IMR-90 (cell line): ENCODE measurements around the gene ACP4. TPM values are rescaled to one million over a fixed set of nuclear protein-coding genes. Genes with fewer than 3 reads are reported as not detected.

Source experiments
- ATAC-seq: fragments of 200-7000 bp; cut with Tn5 transposase; 2 replicates; pipeline ENCODE4 v1.9.1; 2020; ENCODE audit warnings: low read depth, mild to moderate bottlenecking, moderate library complexity
- BruUV-seq: library from RNA; stranded (reverse); fragments of 400-500 nt; replicated peaks from 2 replicates; lab custom pipeline; 2021; lab: Mats Ljungman, UMichigan
- CTCF ChIA-PET: fragments of 300-600 bp; formaldehyde crosslinking; extraction: SDS; loops from one replicate; lab custom pipeline; 2021; ENCODE audit warnings: antibody characterized with exemption; lab: Yijun Ruan, JAX
- POLR2A ChIA-PET: fragments of 300-600 bp; sonication (Branson Sonifier 250); formaldehyde crosslinking; loops from one replicate; lab custom pipeline; 2022; ENCODE audit warnings: antibody characterized with exemption; ENCODE audit not compliant: unreplicated experiment; lab: Charles Lee
- DNase-seq: peaks from one replicate; pipeline ENCODE4 v3.0.0; 2013
- H2AFZ ChIP-seq: replicated peaks from 2 replicates; pipeline ENCODE3; 2013; ENCODE audit warnings: low read length, mild to moderate bottlenecking; ENCODE audit not compliant: poor library complexity
- H2AK5ac ChIP-seq: 2 replicates; pipeline ENCODE4 v1.6.1; 2013; ENCODE audit warnings: low read depth, low read length, inconsistent platforms
- H2AK9ac ChIP-seq: replicated peaks from 2 replicates; pipeline ENCODE3; 2013; ENCODE audit warnings: mild to moderate bottlenecking, low read depth, low read length, moderate library complexity; ENCODE audit not compliant: poor library complexity
- H2BK120ac ChIP-seq: 2 replicates; pipeline ENCODE4 v1.6.1; 2013; ENCODE audit warnings: low read depth, low read length, inconsistent platforms
- H2BK15ac ChIP-seq: 3 replicates; pipeline ENCODE4 v1.6.1; 2013; ENCODE audit warnings: low read depth, low read length, inconsistent platforms
- H2BK20ac ChIP-seq: 2 replicates; pipeline ENCODE4 v1.6.1; 2013; ENCODE audit warnings: low read depth, mild to moderate bottlenecking, inconsistent platforms, low read length, moderate library complexity
- H2BK5ac ChIP-seq: 2 replicates; pipeline ENCODE4 v1.6.1; 2013; ENCODE audit warnings: mild to moderate bottlenecking, low read depth, low read length, inconsistent platforms; ENCODE audit not compliant: poor library complexity, severe bottlenecking
- H3K14ac ChIP-seq: replicated peaks from 2 replicates; pipeline ENCODE4 v1.6.1; 2013; ENCODE audit warnings: low read depth, low read length, inconsistent platforms
- H3K18ac ChIP-seq: 2 replicates; pipeline ENCODE4 v1.6.1; 2013; ENCODE audit warnings: low read depth, low read length, control low read depth
- H3K23ac ChIP-seq: 2 replicates; pipeline ENCODE4 v1.6.1; 2013; ENCODE audit warnings: low read depth, low read length, inconsistent platforms
- H3K27ac ChIP-seq: 2 replicates; pipeline ENCODE4 v1.5.1; 2013; ENCODE audit warnings: mild to moderate bottlenecking, control low read depth, low read length; ENCODE audit not compliant: insufficient read depth
- H3K27me3 ChIP-seq: 2 replicates; pipeline ENCODE4 v1.6.1; 2013; ENCODE audit warnings: low read length; ENCODE audit not compliant: control insufficient read depth, insufficient read depth
- H3K36me3 ChIP-seq: 2 replicates; pipeline ENCODE4 v1.6.1; 2013; ENCODE audit warnings: low read length, mixed read lengths; ENCODE audit not compliant: control insufficient read depth, insufficient read depth
- H3K4ac ChIP-seq: 2 replicates; pipeline ENCODE4 v1.6.1; 2013; ENCODE audit warnings: low read depth, low read length, inconsistent platforms
- H3K4me1 ChIP-seq: 2 replicates; pipeline ENCODE4 v1.6.1; 2013; ENCODE audit warnings: low read length, mixed read lengths; ENCODE audit not compliant: control insufficient read depth, insufficient read depth
- H3K4me2 ChIP-seq: 2 replicates; pipeline ENCODE4 v1.6.1; 2013; ENCODE audit warnings: low read depth, mild to moderate bottlenecking, control low read depth, low read length, moderate library complexity
- H3K4me3 ChIP-seq: 2 replicates; pipeline ENCODE4 v1.5.1; 2013; ENCODE audit warnings: low read depth, mild to moderate bottlenecking, control low read depth, low read length, moderate library complexity; ENCODE audit not compliant: insufficient read depth
- H3K56ac ChIP-seq: 2 replicates; pipeline ENCODE4 v1.6.1; 2013; ENCODE audit warnings: low read length, inconsistent platforms; ENCODE audit not compliant: insufficient read depth; ENCODE audit errors: extremely low read depth
- H3K79me1 ChIP-seq, 2 experiments: 2 replicates each; pipeline ENCODE4 v1.6.1; 2013; ENCODE audit warnings: low read length in 2 of 2, inconsistent platforms in 1 of 2, low read depth in 1 of 2
- H3K9ac ChIP-seq: 2 replicates; pipeline ENCODE4 v1.6.1; 2013; ENCODE audit warnings: low read depth, low read length, control low read depth
- H3K9me1 ChIP-seq: 2 replicates; pipeline ENCODE4 v1.6.1; 2013; ENCODE audit warnings: low read length, inconsistent platforms; ENCODE audit not compliant: insufficient read depth
- H3K9me3 ChIP-seq: 2 replicates; pipeline ENCODE4 v1.6.1; 2013; ENCODE audit warnings: low read length; ENCODE audit not compliant: control insufficient read depth, insufficient read depth
- H4K20me1 ChIP-seq: 2 replicates; pipeline ENCODE4 v1.6.1; 2013; ENCODE audit warnings: low read length, inconsistent platforms; ENCODE audit not compliant: insufficient read depth
- H4K5ac ChIP-seq: 2 replicates; pipeline ENCODE4 v1.6.1; 2013; ENCODE audit warnings: mild to moderate bottlenecking, low read depth, low read length, control low read depth
- H4K8ac ChIP-seq, 2 experiments: 2 replicates each; pipeline ENCODE4 v1.6.1; 2013; ENCODE audit warnings: low read depth in 2 of 2, low read length in 2 of 2, control low read depth in 1 of 2, inconsistent platforms in 1 of 2
- H4K91ac ChIP-seq: 2 replicates; pipeline ENCODE4 v1.6.1; 2013; ENCODE audit warnings: low read depth, low read length, inconsistent platforms; ENCODE audit not compliant: insufficient read depth
- BHLHE40 ChIP-seq: fragments of 150-350 bp; IDR thresholded peaks from 2 replicates; pipeline ENCODE4 v1.6.1; 2016; ENCODE audit warnings: mild to moderate bottlenecking, low read depth, low read length
- CEBPB ChIP-seq: IDR thresholded peaks from 2 replicates; pipeline ENCODE4 v1.6.1; 2012; ENCODE audit warnings: low read depth, low read length, improper control_type of control experiment
- CHD1 ChIP-seq: IDR thresholded peaks from 2 replicates; pipeline ENCODE4 v1.6.1; 2012; ENCODE audit warnings: low read depth, low read length, improper control_type of control experiment
- ELK1 ChIP-seq: fragments of 150-350 bp; IDR thresholded peaks from 2 replicates; pipeline ENCODE4 v1.6.1; 2016; ENCODE audit warnings: low read depth, mild to moderate bottlenecking, low read length, moderate library complexity, borderline replicate concordance
- FOS ChIP-seq: fragments of 150-350 bp; IDR thresholded peaks from 2 replicates; pipeline ENCODE4 v1.6.1; 2016; ENCODE audit warnings: low read depth, low read length
- MAFK ChIP-seq: IDR thresholded peaks from 2 replicates; pipeline ENCODE4 v1.6.1; 2012; ENCODE audit warnings: low read depth, low read length, improper control_type of control experiment
- MAZ ChIP-seq: IDR thresholded peaks from 2 replicates; pipeline ENCODE4 v1.6.1; 2012; ENCODE audit warnings: low read depth, mild to moderate bottlenecking, low read length, improper control_type of control experiment, moderate library complexity, borderline replicate concordance
- MXI1 ChIP-seq: IDR thresholded peaks from 2 replicates; pipeline ENCODE4 v1.6.1; 2012; ENCODE audit warnings: low read depth, mild to moderate bottlenecking, low read length, moderate library complexity, borderline replicate concordance
- NFE2L2 ChIP-seq: fragments of 150-350 bp; IDR thresholded peaks from 2 replicates; pipeline ENCODE4 v1.6.1; 2016; ENCODE audit warnings: low read depth, mild to moderate bottlenecking, low read length
- POLR2A ChIP-seq: IDR thresholded peaks from 2 replicates; pipeline ENCODE4 v1.6.1; 2012; ENCODE audit warnings: mild to moderate bottlenecking, low read depth, low read length
- RAD21 ChIP-seq: IDR thresholded peaks from 2 replicates; pipeline ENCODE4 v1.6.1; 2012; ENCODE audit warnings: low read length, improper control_type of control experiment
- RCOR1 ChIP-seq: IDR thresholded peaks from 2 replicates; pipeline ENCODE4 v1.6.1; 2012; ENCODE audit warnings: mild to moderate bottlenecking, low read length, improper control_type of control experiment; ENCODE audit not compliant: insufficient replicate concordance
- RFX5 ChIP-seq: IDR thresholded peaks from 2 replicates; pipeline ENCODE4 v1.8.0; 2012; ENCODE audit warnings: low read depth, mild to moderate bottlenecking, low read length, moderate library complexity
- SMC3 ChIP-seq: fragments of 150-350 bp; IDR thresholded peaks from 2 replicates; pipeline ENCODE4 v1.6.1; 2016; ENCODE audit warnings: low read depth, mild to moderate bottlenecking, antibody characterized with exemption, low read length, moderate library complexity
- WGBS, 2 experiments: methylation state at CpG; one replicate each; pipeline versions ENCODE4 v1.1.5 to v1.1.7; 2013; ENCODE audit warnings: missing lambda C conversion rate in 2 of 2; ENCODE audit not compliant: insufficient read length in 1 of 2; ENCODE audit errors: extremely low coverage in 2 of 2; 5-methylcytosine and 5-hydroxymethylcytosine counted together
- dilution Hi-C: fragments of 300-500 bp; cut with HindIII; formaldehyde crosslinking; loops from one replicate; pipeline ENCODE4 v1.14.3; 2018; ENCODE audit warnings: low sequenced_read_pairs; ENCODE audit not compliant: unreplicated experiment
- in situ Hi-C: fragments of 300-500 bp; cut with MboI; formaldehyde crosslinking; loops from 3 replicates; pipeline ENCODE4 v1.14.3; 2019; ENCODE audit warnings: low sequenced_read_pairs, inconsistent platforms, mixed read lengths
- intact Hi-C: fragments of 100-400 bp; cut with micrococcal nuclease; formaldehyde crosslinking; loops from 2 replicates; pipeline ENCODE4 v1.10.0; 2022
- polyA plus RNA-seq, 3 experiments: library from polyadenylated mRNA; depleted of rRNA; stranded (reverse); fragments of >200 nt; gene quantifications; 2 replicates each; pipeline ENCODE4 v1.2.3, GENCODE V29; 2012; ENCODE audit warnings: low replicate concordance in 1 of 3
- total RNA-seq: library from RNA; depleted of rRNA; stranded (reverse); fragments of >200 nt; gene quantifications from 2 replicates; pipeline ENCODE4 v1.2.3, GENCODE V29; 2012
- TF ChIP-seq, protein P1 (sequence below): conservative IDR thresholded peaks from 2 replicates; pipeline ENCODE4 v1.5.1; 2012; ENCODE audit warnings: mild to moderate bottlenecking, low read depth, low read length, improper control_type of control experiment
- TF ChIP-seq, protein P2 (sequence below): fragments of 150-350 bp; IDR thresholded peaks from 2 replicates; pipeline ENCODE4 v1.6.1; 2017; ENCODE audit warnings: mild to moderate bottlenecking, antibody characterized with exemption, low read length, low read depth

Gene ACP4
- total and polyA plus RNA-seq, 2 of the 4 experiments (the other 2 are of a cell fraction) = not detected

- ChIA-PET CTCF (no interaction called here), POLR2A (no interaction called here)
- H2AK5ac ChIP-seq = no peak overlapping the region
- no TSS peak for BruUV-seq
- H4K8ac ChIP-seq = no peak overlapping the region
- H2BK15ac ChIP-seq = no peak overlapping the region
- in situ Hi-C loops (no loop called here), intact Hi-C loops (no loop called here), dilution Hi-C loops (no loop called here)
- H2AFZ ChIP-seq = no peak overlapping the region
- H3K4me1 ChIP-seq = no peaks in the 10 kb centered on the region
- no peaks in the 10 kb centered on the region for H4K20me1 ChIP-seq
- no peak overlapping the region for H2AK9ac ChIP-seq
- no peak overlapping the region for H3K4me3 ChIP-seq
- TF ChIP-seq MAZ = no peak
- TF ChIP-seq, protein P1, sequence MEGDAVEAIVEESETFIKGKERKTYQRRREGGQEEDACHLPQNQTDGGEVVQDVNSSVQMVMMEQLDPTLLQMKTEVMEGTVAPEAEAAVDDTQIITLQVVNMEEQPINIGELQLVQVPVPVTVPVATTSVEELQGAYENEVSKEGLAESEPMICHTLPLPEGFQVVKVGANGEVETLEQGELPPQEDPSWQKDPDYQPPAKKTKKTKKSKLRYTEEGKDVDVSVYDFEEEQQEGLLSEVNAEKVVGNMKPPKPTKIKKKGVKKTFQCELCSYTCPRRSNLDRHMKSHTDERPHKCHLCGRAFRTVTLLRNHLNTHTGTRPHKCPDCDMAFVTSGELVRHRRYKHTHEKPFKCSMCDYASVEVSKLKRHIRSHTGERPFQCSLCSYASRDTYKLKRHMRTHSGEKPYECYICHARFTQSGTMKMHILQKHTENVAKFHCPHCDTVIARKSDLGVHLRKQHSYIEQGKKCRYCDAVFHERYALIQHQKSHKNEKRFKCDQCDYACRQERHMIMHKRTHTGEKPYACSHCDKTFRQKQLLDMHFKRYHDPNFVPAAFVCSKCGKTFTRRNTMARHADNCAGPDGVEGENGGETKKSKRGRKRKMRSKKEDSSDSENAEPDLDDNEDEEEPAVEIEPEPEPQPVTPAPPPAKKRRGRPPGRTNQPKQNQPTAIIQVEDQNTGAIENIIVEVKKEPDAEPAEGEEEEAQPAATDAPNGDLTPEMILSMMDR = no peak
- TF ChIP-seq CHD1 = no peak
- TF ChIP-seq NFE2L2 = no peak
- no peak for TF ChIP-seq BHLHE40
- TF ChIP-seq SMC3 = no peak
- TF ChIP-seq RAD21 = no peak
- TF ChIP-seq RCOR1 = no peak
- no peak for TF ChIP-seq RFX5
- TF ChIP-seq POLR2A = no peak
- TF ChIP-seq MXI1 = no peak
- no peak for TF ChIP-seq FOS
- TF ChIP-seq, protein P2, sequence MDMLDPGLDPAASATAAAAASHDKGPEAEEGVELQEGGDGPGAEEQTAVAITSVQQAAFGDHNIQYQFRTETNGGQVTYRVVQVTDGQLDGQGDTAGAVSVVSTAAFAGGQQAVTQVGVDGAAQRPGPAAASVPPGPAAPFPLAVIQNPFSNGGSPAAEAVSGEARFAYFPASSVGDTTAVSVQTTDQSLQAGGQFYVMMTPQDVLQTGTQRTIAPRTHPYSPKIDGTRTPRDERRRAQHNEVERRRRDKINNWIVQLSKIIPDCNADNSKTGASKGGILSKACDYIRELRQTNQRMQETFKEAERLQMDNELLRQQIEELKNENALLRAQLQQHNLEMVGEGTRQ = no peak
- no peak for TF ChIP-seq ELK1
- TF ChIP-seq CEBPB = no peak
- no peak for TF ChIP-seq MAFK
- no peak overlapping the region for H3K9ac ChIP-seq
- no peak overlapping the region for H3K4ac ChIP-seq
- H4K91ac ChIP-seq = no peak overlapping the region
- H3K4me2 ChIP-seq = no peak overlapping the region
- no CpG with 5 or more reads among the region's 8 CpGs for WGBS, 2 experiments
- ATAC-seq (no peak), DNase-seq (no peak)
- H2BK120ac ChIP-seq = no peak overlapping the region
- no peak overlapping the region for H2BK20ac ChIP-seq
- no peaks in the 10 kb centered on the region; the same call in 1 of the 2 replicates for H3K27me3 ChIP-seq
- H3K27ac ChIP-seq = no peak overlapping the region
- no peak overlapping the region for H3K56ac ChIP-seq
- H3K23ac ChIP-seq = no peak overlapping the region
- no peak overlapping the region for H4K5ac ChIP-seq
- H3K36me3 ChIP-seq = no peaks in the 10 kb centered on the region
- H3K9me3 ChIP-seq = no peaks in the 10 kb centered on the region
- H3K18ac ChIP-seq = no peak overlapping the region
- H3K79me1 ChIP-seq = no peaks in the 10 kb centered on the region
- no peak overlapping the region for H3K14ac ChIP-seq
- no peak overlapping the region for H2BK5ac ChIP-seq
- H3K9me1 ChIP-seq = no peaks in the 10 kb centered on the region
Observed at GRCh38 chr19:50844296-50844935, 54.2 kb downstream of the ACP4 start.
